Activated CD8-positive, alpha-beta T cell treated with anti-CD3 and anti-CD28 coated beads for 36 hours (primary cell): ENCODE results near the gene ZNF688. TPM values are rescaled to one million over a fixed set of nuclear protein-coding genes. Genes with fewer than 3 reads are reported as not detected.
A peak's percentile ranks its signal among the peaks of the same experiment; 100 is the strongest.

Experiments used
- ATAC-seq: fragments of 200-7000 bp; cut with Tn5 transposase; one replicate; pipeline ENCODE4 v1.10.0; 2021; ENCODE audit warnings: mild to moderate bottlenecking, moderate library complexity
- CTCF ChIA-PET: fragments of 350-600 bp; sonication (Branson Sonifier 250); formaldehyde crosslinking; loops from one replicate; lab custom pipeline; 2021; ENCODE audit warnings: antibody characterized with exemption; lab: Charles Lee
- POLR2A ChIA-PET: fragments of 350-600 bp; sonication (Branson Sonifier 250); formaldehyde crosslinking; loops from one replicate; lab custom pipeline; 2021; ENCODE audit warnings: antibody characterized with exemption; lab: Charles Lee
- DNase-seq: peaks from one replicate; pipeline ENCODE4 v3.0.0-alpha.2; 2020
- H3K27ac Mint-ChIP-seq: one replicate; pipeline ENCODE4 v1.8.0; 2021; ENCODE audit warnings: mild to moderate bottlenecking, mixed read lengths
- H3K27me3 Mint-ChIP-seq: one replicate; pipeline ENCODE4 v1.8.0; 2021; ENCODE audit warnings: mixed read lengths
- H3K36me3 Mint-ChIP-seq: one replicate; pipeline ENCODE4 v1.8.0; 2021; ENCODE audit warnings: low read depth, mixed read lengths
- H3K4me1 Mint-ChIP-seq: one replicate; pipeline ENCODE4 v1.8.0; 2021; ENCODE audit warnings: low read depth, mixed read lengths
- H3K4me3 Mint-ChIP-seq: one replicate; pipeline ENCODE4 v1.8.0; 2021; ENCODE audit warnings: mild to moderate bottlenecking, moderate library complexity, mixed read lengths
- H3K9me3 Mint-ChIP-seq: one replicate; pipeline ENCODE4 v1.8.0; 2021; ENCODE audit warnings: mixed read lengths
- intact Hi-C: fragments of 100-400 bp; cut with micrococcal nuclease; formaldehyde crosslinking; loops from one replicate; pipeline ENCODE4 v1.10.0; 2022
- total RNA-seq, 2 experiments: library from RNA; stranded (reverse); gene quantifications; one replicate each; pipeline ENCODE4 v1.2.3, GENCODE V29; 2021
- TF ChIP-seq, protein P1 (sequence below): fragments of 200-600 bp; IDR thresholded peaks from one replicate; pipeline ENCODE4 v1.8.0; 2022; ENCODE audit warnings: antibody characterized with exemption, mild to moderate bottlenecking

The ZNF688 gene
- total RNA-seq, 2 experiments from 2014 or later: 4.7 to 5.5 TPM

DNA sequence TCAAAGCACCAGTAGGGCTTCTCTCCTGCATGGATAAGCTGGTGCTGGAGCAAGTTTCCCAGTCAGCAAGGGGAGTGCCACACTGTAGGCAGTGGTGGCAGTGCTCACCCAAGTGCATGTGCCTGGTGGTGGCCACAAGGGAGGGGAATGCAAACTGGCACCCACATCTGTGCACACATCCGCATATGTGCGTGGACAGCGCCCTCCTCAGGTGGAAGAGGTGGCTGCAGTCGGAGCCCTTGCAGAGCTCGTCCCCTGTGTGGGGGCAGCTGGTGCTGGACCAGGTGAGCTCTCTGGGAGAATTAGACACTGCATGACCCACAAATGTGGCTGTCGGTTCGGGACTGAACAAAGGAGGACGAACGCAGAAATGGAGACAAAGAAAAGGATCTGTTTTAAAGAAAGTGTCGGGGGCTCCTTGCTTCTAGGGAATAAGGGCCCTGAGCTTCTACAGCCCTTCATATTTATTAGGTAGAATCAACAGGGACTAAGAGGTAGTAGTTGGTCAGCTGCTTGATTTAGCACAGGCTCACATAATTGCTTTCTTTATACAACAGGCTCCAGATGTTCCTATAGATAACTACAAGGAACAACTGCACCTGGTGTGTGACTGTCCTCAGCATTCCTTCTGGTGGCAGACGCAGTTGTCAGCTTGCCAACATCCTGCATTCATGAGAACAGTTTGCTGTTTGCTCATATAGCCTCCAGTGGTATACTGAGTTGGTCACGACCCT lies 44.0 kb upstream of the ZNF688 start:
- intact Hi-C loops: no loop called here
- peaks cover 1% of the 10 kb centered on the region for H3K4me1 Mint-ChIP-seq
- H3K36me3 Mint-ChIP-seq: no peaks in the 10 kb centered on the region
- ATAC-seq: peak; percentile 90
- DNase-seq: peak; percentile 94
- no peak overlapping the region for H3K27ac Mint-ChIP-seq
- H3K9me3 Mint-ChIP-seq: no peaks in the 10 kb centered on the region
- POLR2A ChIA-PET: interaction anchor here (0.6 to 1.8 kb wide), 9 partner anchors 22 to 233 kb away, joined by 3 to 4 read pairs (median 3); partner anchors contain the start of genes DCTPP1, SEPTIN1 and ZNF785
- no peaks in the 10 kb centered on the region for H3K27me3 Mint-ChIP-seq
- CTCF ChIA-PET: interaction anchor here (0.6 to 4.6 kb wide), 52 partner anchors 8 to 571 kb away, joined by 3 to 61 read pairs (median 4); partner anchors contain the start of genes DCTPP1, ITGAL, SEPTIN1 and ZNF747
- TF ChIP-seq, protein P1, sequence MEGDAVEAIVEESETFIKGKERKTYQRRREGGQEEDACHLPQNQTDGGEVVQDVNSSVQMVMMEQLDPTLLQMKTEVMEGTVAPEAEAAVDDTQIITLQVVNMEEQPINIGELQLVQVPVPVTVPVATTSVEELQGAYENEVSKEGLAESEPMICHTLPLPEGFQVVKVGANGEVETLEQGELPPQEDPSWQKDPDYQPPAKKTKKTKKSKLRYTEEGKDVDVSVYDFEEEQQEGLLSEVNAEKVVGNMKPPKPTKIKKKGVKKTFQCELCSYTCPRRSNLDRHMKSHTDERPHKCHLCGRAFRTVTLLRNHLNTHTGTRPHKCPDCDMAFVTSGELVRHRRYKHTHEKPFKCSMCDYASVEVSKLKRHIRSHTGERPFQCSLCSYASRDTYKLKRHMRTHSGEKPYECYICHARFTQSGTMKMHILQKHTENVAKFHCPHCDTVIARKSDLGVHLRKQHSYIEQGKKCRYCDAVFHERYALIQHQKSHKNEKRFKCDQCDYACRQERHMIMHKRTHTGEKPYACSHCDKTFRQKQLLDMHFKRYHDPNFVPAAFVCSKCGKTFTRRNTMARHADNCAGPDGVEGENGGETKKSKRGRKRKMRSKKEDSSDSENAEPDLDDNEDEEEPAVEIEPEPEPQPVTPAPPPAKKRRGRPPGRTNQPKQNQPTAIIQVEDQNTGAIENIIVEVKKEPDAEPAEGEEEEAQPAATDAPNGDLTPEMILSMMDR: peak; percentile 90
- H3K4me3 Mint-ChIP-seq: no peak overlapping the region

DNA sequence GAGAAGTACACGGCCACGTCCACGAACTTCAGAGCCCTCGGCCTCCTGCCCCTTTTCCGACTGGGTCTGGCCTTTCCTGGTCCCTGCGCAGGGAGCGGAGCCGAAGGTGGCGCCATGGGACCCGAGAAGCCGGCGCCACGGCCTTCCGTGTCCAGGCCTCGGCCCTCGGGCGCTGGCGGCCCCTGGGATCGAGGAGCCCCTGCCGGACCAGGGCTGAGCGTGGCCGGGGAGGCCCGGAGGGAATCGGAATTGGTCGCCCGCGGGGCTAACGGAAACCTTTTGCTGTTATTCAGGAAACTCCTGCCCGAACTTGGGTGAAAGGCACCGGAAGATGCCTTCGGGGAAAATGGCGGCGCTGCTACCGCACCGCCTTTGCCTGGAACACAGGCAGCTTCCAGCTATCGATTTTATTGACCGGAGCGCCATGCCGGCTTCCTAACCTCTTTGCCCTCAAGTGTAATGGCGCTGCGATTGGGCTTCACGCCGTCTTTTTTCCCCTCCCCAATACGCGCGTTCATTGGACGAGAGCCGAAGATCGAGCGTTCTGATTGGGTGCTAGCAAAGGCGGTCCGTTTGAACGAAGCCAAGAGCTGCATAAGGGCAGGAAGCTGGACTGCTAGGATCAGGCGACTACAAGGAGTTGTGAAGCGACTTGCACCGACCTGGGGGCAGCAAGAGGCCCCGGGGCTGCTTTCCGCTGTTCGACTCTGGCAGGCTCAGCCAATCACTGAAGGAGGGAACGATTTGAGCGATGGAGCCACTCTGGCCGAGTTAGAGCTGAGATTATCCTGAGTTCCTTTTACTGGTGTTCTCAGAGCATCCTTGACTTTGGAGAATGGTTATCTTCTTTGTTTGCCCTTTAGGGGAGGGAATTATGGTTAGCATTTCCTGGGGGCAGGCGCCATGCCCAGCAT lies 38.7 kb upstream of the ZNF688 start, which contains the start of gene ZNF689:
TSS of gene ZNF689 (minus strand) at position 464 of the 914 bp plus-strand sequence. CDS start at position 116, 348 bp downstream.
- H3K27me3 Mint-ChIP-seq: no peaks in the 10 kb centered on the region
- no peaks in the 10 kb centered on the region for H3K9me3 Mint-ChIP-seq
- ATAC-seq (peak; percentile 86), DNase-seq (peak; percentile 96)
- CTCF ChIA-PET: interaction anchor here (0.7 to 3.7 kb wide), 10 partner anchors 10 to 200 kb away, joined by 3 to 29 read pairs (median 4); partner anchors contain the start of gene DCTPP1
- H3K4me3 Mint-ChIP-seq: peak within 1 kb of the TSS; percentile 89
- H3K4me1 Mint-ChIP-seq: peaks cover 15% of the 10 kb centered on the region
- TF ChIP-seq, protein P1: no peak
- POLR2A ChIA-PET: interaction anchor here (0.6 to 3.5 kb wide), 14 partner anchors 10 to 180 kb away, joined by 3 to 11 read pairs (median 4); partner anchors contain the start of genes DCTPP1, ITGAL, PRR14 and ZNF747
- intact Hi-C loops: no loop called here
- H3K36me3 Mint-ChIP-seq: peaks cover 17% of the 10 kb centered on the region
- peak within 1 kb of the TSS; percentile 93 for H3K27ac Mint-ChIP-seq

DNA sequence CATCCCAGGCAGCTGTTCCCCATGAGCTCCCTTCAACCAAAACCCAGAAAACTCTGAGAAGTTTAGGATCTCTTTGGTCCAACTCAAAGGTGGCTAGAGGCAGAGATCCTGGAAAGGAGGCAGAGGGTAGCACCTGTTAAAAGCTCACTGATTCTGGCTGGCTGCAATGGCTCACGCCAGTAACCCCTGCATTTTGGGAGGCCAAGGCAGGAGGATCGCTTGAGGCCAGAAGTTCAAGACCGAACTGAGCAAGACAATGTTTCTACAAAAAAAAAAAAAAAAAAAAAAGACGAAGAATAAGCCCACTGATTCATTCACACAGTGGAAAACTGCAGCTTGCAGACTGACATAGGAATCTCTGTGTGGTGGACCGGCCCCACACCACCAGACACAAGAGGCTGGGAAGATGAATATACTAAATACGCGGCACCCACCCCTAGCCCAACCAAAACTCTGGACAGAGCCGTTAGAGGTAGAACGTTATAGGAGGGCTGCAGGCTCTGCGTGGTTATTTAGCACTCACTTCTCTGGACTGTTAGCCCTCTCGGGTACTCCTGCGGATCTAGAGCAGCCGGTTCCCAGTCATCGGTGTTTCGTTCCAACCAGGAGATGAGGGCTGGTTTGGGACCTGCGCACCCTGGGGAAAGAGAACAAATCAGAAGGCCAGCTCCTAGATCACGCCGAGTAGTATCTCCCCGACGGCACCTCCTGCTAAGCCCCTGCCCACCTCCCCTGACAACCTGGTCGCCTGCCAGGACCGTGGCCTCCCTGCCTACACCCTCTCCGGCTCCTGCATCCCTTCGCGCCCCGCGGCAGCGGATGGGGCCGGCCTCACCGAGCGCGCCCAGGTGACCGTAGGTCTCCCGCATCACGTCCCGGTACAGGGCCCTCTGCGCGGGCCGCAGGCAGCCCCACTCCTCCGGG lies 37.8 kb upstream of the ZNF688 start:
- Mint-ChIP-seq H3K27me3 (no peaks in the 10 kb centered on the region), H3K36me3 (peaks cover 23% of the 10 kb centered on the region), H3K4me3 (peak overlapping the region; percentile 89), H3K27ac (peak overlapping the region; percentile 93), H3K9me3 (no peaks in the 10 kb centered on the region), H3K4me1 (peaks cover 15% of the 10 kb centered on the region)
- ChIA-PET CTCF (interaction anchor here (0.9 to 3.7 kb wide), 11 partner anchors 10 to 192 kb away, joined by 3 to 29 read pairs (median 4); partner anchors contain the start of genes DCTPP1 and ZNF764), POLR2A (interaction anchor here (0.5 to 3.5 kb wide), 19 partner anchors 10 to 179 kb away, joined by 3 to 16 read pairs (median 5); partner anchors contain the start of genes DCTPP1, PRR14, ZNF747 and ZNF785)
- intact Hi-C loops: no loop called here
- TF ChIP-seq, protein P1: no peak
- DNase-seq (peak; percentile 52), ATAC-seq (peak; percentile 50)

- POLR2A ChIA-PET: no interaction called here
- H3K4me1 Mint-ChIP-seq: peaks cover 15% of the 10 kb centered on the region
- no peak overlapping the region for H3K4me3 Mint-ChIP-seq
- no peaks in the 10 kb centered on the region for H3K27me3 Mint-ChIP-seq
- H3K36me3 Mint-ChIP-seq: peaks cover 28% of the 10 kb centered on the region
- H3K27ac Mint-ChIP-seq: no peak overlapping the region
- CTCF ChIA-PET: interaction anchor here (0.9 to 2.7 kb wide), 4 partner anchors 8 to 70 kb away, joined by 3 to 17 read pairs (median 8); no protein-coding TSS in a partner anchor
- no peak for DNase-seq
- TF ChIP-seq, protein P1: no peak
- no peak for ATAC-seq
- no peaks in the 10 kb centered on the region for H3K9me3 Mint-ChIP-seq
- intact Hi-C loops: no loop called here
Observed at GRCh38 chr16:30606004-30606403, 34.5 kb upstream of the ZNF688 start.
